Measurements from ENCODE around the gene C10orf53. TPM values are rescaled to one million over a fixed set of nuclear protein-coding genes. Genes with fewer than 3 reads are reported as not detected.

C10orf53 gene
- total RNA-seq, 1 experiment from 2014 or later = not detected

DNA sequence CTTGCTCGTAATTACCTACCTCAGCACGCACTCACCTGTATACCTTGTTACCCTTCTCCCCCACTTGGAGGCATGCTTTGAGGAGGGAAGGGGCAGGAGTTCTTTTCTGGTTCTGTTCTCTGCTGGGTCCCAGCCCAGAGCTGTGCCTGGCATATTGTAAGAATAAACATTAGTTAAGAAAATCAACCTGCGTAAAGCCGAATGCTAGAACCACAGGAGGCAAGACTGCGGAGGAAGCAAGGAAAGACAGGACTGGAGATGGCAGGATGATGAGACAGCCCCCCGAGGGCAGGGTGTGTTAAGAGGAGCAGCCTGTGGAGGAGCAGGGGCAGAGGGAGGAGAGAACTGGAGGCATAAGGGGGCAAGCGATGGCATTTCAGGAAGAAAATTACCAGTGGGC, 9.5 kb downstream of the C10orf53 start:
- TF ChIP-seq POLR2AphosphoS5 (IDR thresholded peaks at IDR 0.05; ENCODE audit: low read depth, low read length) (no peak), TCF7L2 (IDR thresholded peaks at IDR 0.05; ENCODE audit: low read depth, low read length) (no peak), SIN3A (IDR thresholded peaks at IDR 0.05; ENCODE audit: borderline replicate concordance, insufficient read depth, low read depth, low read length) (no peak)
- TF ChIP-seq, protein P1, sequence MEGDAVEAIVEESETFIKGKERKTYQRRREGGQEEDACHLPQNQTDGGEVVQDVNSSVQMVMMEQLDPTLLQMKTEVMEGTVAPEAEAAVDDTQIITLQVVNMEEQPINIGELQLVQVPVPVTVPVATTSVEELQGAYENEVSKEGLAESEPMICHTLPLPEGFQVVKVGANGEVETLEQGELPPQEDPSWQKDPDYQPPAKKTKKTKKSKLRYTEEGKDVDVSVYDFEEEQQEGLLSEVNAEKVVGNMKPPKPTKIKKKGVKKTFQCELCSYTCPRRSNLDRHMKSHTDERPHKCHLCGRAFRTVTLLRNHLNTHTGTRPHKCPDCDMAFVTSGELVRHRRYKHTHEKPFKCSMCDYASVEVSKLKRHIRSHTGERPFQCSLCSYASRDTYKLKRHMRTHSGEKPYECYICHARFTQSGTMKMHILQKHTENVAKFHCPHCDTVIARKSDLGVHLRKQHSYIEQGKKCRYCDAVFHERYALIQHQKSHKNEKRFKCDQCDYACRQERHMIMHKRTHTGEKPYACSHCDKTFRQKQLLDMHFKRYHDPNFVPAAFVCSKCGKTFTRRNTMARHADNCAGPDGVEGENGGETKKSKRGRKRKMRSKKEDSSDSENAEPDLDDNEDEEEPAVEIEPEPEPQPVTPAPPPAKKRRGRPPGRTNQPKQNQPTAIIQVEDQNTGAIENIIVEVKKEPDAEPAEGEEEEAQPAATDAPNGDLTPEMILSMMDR (IDR thresholded peaks at IDR 0.05) = no peak
- TF ChIP-seq, protein P2, sequence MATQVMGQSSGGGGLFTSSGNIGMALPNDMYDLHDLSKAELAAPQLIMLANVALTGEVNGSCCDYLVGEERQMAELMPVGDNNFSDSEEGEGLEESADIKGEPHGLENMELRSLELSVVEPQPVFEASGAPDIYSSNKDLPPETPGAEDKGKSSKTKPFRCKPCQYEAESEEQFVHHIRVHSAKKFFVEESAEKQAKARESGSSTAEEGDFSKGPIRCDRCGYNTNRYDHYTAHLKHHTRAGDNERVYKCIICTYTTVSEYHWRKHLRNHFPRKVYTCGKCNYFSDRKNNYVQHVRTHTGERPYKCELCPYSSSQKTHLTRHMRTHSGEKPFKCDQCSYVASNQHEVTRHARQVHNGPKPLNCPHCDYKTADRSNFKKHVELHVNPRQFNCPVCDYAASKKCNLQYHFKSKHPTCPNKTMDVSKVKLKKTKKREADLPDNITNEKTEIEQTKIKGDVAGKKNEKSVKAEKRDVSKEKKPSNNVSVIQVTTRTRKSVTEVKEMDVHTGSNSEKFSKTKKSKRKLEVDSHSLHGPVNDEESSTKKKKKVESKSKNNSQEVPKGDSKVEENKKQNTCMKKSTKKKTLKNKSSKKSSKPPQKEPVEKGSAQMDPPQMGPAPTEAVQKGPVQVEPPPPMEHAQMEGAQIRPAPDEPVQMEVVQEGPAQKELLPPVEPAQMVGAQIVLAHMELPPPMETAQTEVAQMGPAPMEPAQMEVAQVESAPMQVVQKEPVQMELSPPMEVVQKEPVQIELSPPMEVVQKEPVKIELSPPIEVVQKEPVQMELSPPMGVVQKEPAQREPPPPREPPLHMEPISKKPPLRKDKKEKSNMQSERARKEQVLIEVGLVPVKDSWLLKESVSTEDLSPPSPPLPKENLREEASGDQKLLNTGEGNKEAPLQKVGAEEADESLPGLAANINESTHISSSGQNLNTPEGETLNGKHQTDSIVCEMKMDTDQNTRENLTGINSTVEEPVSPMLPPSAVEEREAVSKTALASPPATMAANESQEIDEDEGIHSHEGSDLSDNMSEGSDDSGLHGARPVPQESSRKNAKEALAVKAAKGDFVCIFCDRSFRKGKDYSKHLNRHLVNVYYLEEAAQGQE (IDR thresholded peaks at IDR 0.05; ENCODE audit: insufficient read depth in 1 of 2, low read depth in 2 of 2, low read length in 1 of 2) = no peak
- peaks cover 12% of the 10 kb centered on the region for H3K27me3 ChIP-seq (ENCODE audit: control insufficient read depth, insufficient read depth, low read length)
- ATAC-seq = no peak
- intact Hi-C loops (cut with micrococcal nuclease; ENCODE audit: unreplicated experiment) = no loop called here
- no peaks in the 10 kb centered on the region for H3K9me3 ChIP-seq (ENCODE audit: control insufficient read depth, insufficient read depth, low read depth, low read length)
- H3K27ac ChIP-seq (ENCODE audit: low read length) = no peak overlapping the region
- ChIA-PET CTCF (no interaction called here), POLR2A (no interaction called here)
- DNase-seq (ENCODE audit: low read depth, low spot score) = no peak
- H3K4me1 ChIP-seq (ENCODE audit: control insufficient read depth, insufficient read depth, low read length) = no peaks in the 10 kb centered on the region
- in situ Hi-C loops (cut with HindIII; ENCODE audit: low pct_unique_long_range_greater_than_20kb, low sequenced_read_pairs) = no loop called here
- no peak overlapping the region for H3K4me3 ChIP-seq (ENCODE audit: low read depth in 2 of 2, low read length in 2 of 2)
- H3K36me3 ChIP-seq (ENCODE audit: control insufficient read depth, insufficient read depth, low read length) = no peaks in the 10 kb centered on the region
- no TSS peak for BruUV-seq (replicated peaks)

DNA sequence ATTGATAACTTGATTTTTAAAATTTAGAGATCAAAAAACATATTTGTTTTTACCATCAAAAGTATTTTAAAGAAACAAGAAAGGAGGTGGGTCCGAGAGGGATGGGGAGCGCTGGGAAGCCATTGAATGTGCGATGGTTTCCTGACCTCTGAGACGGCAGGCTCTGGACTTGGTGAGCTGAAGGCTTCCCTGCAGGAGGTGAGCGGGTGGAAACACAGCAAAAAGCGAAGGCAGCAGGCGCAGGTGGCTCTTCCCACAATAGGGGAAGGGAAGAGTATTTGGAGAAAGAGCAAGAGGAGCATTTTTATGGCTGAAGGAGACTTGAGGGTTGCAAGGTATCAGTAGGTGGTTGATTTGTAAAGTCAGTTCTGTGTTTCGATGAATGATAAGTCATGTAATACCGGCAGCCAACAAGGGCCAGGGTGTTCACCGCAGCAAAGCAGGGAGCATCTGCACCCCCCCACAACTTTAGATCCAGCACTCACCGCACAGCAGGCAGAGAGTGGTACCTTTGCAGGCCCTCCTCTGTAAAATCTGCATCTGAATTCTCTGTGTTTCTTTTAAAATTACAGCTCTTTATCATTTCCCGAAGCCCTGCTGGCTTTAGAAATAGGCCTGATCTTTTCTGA, 10.5 kb downstream of the C10orf53 start:
- no peak for DNase-seq (ENCODE audit: low read depth, low spot score)
- TF ChIP-seq, protein P1 (IDR thresholded peaks at IDR 0.05) = no peak
- TF ChIP-seq SIN3A (IDR thresholded peaks at IDR 0.05; ENCODE audit: borderline replicate concordance, insufficient read depth, low read depth, low read length) (no peak), TCF7L2 (IDR thresholded peaks at IDR 0.05; ENCODE audit: low read depth, low read length) (no peak)
- intact Hi-C loops (cut with micrococcal nuclease; ENCODE audit: unreplicated experiment) = no loop called here
- no TSS peak for BruUV-seq (replicated peaks)
- in situ Hi-C loops (cut with HindIII; ENCODE audit: low pct_unique_long_range_greater_than_20kb, low sequenced_read_pairs) = no loop called here
- Histone ChIP-seq H3K36me3 (ENCODE audit: control insufficient read depth, insufficient read depth, low read length) (no peaks in the 10 kb centered on the region), H3K4me3 (ENCODE audit: low read depth in 2 of 2, low read length in 2 of 2) (no peak overlapping the region), H3K4me1 (ENCODE audit: control insufficient read depth, insufficient read depth, low read length) (no peaks in the 10 kb centered on the region), H3K27me3 (ENCODE audit: control insufficient read depth, insufficient read depth, low read length) (peaks cover 12% of the 10 kb centered on the region), H3K9me3 (ENCODE audit: control insufficient read depth, insufficient read depth, low read depth, low read length) (no peaks in the 10 kb centered on the region), H3K27ac (ENCODE audit: low read length) (no peak overlapping the region)
- ChIA-PET CTCF (no interaction called here), POLR2A (no interaction called here)
- ATAC-seq = no peak

All from Panc1 (cell line).